Middle frontal gyrus (tissue), 1 donor: ENCODE results near the gene PRDM15.

Source experiments
- DNase-seq: peaks from one replicate; pipeline ENCODE4 v3.0.0-alpha.2; 2015; ENCODE audit warnings: low spot score; ENCODE audit errors: extremely low spot score

The PRDM15 gene

GRCh38 chr21:41825216-41825615, 53.9 kb downstream of the PRDM15 start:
- no peak for DNase-seq

GRCh38 chr21:41824466-41825207, 54.5 kb downstream of the PRDM15 start:
- no peak for DNase-seq

GRCh38 chr21:41823906-41824305, 55.2 kb downstream of the PRDM15 start:
- DNase-seq, result no peak

- DNase-seq, result no peak
Measured at GRCh38 chr21:41823166-41823565, 56.0 kb downstream of the PRDM15 start.

- DNase-seq, result no peak
Measured at GRCh38 chr21:41821756-41822431, 57.2 kb downstream of the PRDM15 start.

DNA sequence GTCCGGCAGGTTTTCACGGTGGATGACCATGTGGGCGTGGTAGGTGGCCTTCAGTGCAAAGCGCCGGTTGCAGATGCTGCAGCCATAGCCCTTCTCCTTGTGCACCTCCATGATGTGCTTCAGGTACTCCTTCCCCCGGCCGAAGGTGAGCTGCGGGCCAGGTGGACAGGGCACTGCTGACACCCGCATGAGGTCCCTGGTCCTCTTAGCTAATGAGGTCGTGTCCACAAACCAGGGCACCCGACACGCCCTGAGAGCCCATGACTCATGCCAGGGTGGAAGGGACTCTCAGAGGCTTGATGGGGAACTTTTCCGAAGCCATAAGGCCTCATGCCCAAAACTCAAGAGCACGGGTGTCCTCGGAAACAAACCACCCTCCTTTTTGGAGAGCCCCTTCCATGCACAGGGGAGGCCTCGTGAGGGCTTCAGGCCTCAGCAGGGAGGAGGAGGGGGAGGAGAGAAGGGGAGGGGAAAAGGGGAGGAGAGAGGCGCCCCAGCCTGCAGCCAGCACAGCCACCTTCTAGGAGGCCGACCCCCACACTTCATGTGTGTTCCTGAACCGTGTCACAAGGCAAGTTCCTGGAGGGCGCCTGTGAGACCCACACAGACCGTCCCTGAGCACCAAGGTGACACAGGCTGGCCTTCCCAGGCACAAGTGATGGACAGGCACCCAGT, 57.9 kb downstream of the PRDM15 start:
- DNase-seq, result no peak

DNA sequence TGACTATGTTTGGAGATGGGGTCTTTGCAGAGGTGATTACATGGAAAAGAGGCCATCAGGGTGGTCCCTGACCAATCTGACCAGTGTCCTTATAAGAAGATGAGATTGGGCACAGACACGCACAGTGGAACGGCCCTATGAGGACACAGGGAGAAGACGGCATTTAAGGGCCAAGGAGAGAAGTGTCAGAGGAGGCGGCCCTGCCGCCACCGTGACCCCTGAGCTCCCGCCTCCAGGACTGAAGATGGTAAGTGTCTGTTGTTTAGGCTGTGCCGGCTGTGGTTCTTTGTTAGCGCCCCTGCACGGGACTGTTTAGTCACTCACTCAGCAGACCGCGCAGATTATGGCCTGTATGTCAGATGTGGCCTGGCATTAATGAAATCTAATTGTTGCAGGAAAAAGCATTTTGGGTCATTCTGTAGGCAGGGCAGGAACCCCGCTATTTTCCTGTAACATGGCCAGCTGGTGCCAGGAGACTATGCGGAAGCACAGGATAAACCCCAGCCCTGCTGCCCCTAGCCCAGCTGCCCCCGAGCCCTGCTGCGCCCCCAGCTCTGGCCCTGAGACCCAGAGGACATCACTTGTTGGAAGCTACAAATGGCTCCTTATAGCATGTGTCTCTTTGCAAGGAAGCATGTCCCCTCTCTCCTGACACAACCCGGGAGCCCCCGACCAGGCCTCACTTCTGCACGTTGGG, 58.6 kb downstream of the PRDM15 start:
- no peak for DNase-seq

DNA sequence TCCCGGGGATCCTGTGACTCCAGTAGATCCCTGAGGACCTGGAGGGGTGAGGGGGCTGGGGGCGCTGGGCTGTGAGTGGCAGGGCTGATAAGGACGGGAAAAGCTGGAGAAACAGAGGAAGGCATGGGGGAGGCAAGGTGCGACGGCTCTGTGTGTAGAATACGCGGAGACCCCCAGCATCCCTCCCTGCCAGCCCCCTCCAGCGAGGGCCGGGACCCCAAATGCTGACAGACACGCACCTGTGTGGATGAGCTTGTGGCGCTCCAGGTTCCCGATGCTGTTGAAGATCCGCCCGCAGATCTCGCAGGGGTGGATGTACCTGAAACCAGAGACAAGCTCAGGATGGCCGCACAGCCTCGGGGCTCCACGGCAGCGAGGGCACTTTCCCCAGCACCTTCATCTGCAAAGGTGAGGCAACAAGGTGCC, 59.3 kb downstream of the PRDM15 start:
- no peak for DNase-seq

- no peak for DNase-seq
Measured at GRCh38 chr21:41819236-41819855, 59.8 kb downstream of the PRDM15 start.

DNA sequence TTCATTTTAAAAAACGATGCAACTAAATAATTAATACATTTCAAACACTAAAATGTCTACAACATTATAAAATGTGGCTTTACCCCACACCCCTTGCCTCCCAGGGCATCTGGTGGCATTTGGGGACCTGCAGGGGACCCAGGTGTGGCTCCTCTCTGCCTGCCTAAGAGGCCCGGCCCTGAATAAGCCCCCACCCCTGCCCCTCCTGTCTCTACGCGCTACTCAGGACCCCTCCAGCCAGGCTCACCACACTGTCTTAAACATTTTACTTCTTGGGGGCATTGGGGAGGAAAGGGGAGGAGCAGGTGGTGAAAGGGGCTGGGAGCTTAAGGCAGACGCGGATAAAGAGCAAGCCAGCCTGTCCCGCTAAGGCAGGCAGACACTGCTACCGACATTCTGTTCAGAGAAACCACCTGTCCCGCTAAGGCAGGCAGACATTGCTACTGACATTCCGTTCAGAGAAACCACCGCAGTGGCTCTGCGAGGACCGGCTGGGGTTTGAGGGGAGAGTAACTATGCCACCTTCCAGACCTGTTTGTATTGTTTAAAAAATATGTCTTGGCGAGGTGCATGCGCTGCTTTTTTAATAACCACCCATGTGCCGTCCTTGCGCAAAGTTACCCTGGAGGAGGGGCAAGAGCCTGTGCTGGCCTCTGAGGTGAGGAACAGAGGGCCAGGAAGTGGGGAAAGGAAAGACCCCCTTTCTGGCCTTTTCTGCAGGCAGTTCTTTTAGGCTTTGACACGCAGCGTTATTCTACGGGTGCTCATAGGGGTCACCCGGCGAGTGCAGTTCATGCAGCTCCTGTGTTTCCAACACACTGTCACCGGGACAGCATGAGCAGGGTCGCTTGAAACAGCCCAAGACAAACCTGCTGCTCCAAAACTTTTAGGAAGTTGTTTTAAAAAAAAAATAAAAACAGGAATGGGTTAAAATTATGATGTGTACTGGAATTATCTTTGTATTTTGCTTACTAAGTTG, 61.0 kb downstream of the PRDM15 start:
- no peak for DNase-seq

DNA sequence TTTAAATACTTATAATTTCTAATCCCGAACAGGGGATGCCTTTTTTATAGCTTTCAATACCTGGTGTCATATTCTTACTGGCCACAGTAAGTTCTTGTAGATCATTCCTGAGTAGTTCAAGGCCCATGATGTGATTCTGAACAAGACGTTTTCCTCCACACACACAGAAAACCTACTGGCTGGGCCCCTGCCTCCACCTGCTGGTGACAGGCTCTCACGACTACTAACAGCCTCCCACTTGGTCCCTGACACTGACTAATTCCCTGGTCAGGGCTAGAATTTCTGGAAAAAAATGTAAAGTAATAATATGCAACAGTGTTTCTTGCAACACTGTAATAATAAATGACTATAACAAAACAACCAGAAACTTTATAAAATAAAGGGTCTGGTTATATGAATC, 61.9 kb downstream of the PRDM15 start:
- peak; percentile 44 for DNase-seq

GRCh38 chr21:41816583-41817165, 62.5 kb downstream of the PRDM15 start:
- DNase-seq, result no peak

DNA sequence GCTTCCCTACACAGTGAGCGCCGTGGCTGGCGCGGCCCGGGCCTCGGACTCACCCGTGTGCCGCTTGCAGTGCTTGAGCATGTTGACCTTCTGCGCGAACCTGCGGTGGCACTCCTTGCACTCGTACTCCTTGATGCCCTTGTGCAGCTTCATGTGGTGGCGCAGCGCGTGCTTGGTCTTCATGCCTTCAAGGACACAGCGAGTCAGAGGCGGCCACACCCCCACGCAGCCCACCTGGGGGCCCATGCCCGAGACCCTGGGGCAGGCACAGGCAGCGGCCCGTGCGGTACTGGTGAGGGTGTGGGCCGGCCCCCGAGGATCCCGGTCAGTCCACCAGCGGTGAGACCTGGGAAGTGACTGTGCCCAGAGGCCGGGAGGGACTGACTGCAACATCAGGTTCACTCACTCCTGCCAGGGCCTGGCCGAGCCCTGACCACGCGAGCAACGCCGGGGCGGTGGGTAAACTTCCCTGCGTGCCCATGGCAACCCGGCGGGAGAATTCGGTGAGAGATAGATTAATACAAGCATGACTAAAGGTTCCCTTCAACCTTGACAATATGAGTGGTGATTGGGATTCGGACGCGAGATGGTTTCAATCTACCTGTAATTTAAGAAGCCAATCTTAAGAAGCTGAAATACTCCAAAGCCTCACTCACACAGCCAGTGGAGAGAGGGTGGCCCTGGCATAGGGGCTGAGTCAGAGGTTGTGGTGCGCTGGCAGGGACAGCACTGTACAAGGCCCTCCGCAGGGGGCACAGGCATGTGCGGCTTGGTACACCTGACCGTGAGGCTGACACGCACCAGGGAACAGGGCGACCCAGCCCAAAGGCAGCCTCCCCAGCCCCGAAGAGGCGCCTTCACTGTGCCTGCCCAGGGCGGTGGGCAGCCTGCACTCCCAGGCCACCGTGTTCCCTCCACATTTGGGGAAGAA, 63.2 kb downstream of the PRDM15 start:
- no peak for DNase-seq

- DNase-seq, result no peak
Measured at GRCh38 chr21:41813226-41813625, 65.9 kb downstream of the PRDM15 start.

DNA sequence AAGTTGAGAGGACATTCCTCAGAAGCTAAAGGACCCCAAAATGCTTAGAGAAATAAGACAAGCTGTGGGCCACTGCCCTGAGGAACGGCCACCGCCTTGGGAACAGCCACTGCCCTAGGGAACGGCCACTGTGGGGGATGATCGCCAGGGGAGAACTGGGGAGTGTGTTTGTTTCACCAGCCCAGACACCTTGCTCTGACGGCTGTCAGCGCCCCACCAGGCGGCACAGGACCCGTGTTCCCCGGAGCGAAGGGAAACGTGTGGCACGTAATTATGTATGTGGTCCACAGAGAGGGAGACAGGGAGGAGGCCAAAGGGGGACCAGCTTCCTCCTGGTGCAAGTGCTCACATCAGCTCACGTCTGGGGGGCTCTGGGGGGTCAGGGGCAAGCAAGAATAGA, 66.5 kb downstream of the PRDM15 start:
- no peak for DNase-seq

DNA sequence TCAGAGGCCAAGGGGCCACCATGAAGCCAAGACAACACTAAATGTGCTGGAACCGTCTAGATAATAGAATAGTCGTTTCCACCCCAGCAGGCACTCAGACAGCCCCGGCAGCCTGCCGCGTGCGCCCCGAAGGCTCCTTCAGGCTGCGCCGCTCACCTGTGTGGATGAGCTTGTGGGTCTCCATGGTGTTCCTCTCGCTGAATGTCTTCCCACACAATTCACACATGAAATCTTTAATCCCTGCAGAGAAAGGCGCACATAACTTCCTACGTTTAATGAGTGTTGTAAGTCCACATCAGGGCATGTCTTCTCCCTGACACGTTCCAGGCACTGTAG, 68.6 kb downstream of the PRDM15 start:
- DNase-seq, result no peak

DNA sequence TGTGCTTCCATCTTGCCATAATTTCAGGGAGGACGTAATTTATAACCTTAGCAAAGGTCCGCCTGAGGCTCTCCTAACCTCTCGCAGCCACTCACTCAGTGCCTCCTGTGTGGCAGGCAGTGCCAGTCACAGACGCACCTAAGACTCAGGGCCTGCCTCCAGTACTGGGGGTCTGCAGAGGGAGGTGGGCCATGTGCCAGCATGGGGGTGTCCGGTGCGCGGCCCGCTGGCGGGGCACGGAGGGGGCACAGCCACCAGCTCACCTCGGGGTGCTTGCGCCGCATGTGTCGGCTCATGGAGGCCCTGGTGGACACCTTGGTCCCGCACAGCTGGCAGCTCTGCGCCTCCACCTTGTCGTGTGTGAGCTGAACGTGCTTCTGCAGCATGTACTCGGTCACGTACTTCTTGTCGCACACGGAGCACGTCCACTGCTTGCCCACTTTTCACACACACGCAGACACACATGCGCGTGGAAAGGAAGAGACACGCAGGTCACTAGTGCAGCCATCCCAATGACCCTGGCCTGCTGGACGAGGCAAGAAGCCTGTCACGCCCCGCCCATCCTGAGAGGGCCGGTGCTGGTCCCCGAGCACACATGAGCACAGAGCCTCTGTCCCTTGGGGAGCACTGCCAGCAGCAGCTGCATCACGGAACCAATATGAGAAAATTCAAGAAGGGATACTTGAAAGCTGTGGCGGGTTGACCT, 69.1 kb downstream of the PRDM15 start:
- DNase-seq, result no peak

GRCh38 chr21:41808846-41809245, 70.3 kb downstream of the PRDM15 start:
- no peak for DNase-seq
